Measurements from ENCODE around the gene KIAA0408.

Gene KIAA0408

DNA sequence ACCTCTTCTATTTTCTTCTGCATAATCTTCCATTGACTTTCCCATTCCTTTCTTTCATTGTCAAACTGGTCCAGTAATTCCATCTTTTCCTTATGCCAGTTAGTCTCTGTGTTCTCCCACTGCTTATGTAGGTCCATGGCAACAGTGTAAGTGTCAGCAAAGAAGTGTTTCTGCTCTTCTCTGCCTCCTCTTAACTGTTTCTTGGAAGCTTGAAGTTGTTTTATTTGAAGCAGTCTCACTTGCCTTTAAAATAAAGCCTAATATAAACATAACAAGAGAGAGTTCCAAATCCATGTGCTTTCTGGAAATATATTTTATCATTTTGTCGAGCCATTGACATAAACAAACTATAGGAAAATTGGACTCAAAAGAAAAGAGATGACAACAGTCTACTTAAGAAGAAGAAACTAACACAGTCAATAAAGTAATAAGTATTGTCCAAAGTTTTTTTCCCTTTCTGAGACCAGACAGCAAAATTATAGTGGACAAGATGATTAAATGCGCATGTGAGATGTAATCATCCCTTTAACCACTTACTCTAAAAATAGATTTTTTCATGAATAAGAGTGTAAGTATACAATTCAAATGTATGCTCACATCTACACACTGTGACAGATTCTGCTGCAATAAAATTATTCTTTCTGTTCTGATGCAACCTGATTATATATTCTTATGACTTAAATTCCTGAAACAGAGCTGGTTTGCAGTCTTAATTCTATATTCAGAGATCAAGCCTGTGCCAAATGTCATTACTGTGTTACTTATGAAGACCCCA, 5.2 kb downstream of the KIAA0408 start:
- H3K4me3 Mint-ChIP-seq, result no peak overlapping the region
- H3K27ac Mint-ChIP-seq, result peak overlapping the region in 1 of 3 experiments; percentile 2
- H3K36me3 Mint-ChIP-seq (ENCODE audit: low read depth), result no peaks in the 10 kb centered on the region
- no peaks in the 10 kb centered on the region for H3K9me3 Mint-ChIP-seq
- H3K27me3 Mint-ChIP-seq (ENCODE audit: low read depth), result no peaks in the 10 kb centered on the region
- TF ChIP-seq, protein P1, sequence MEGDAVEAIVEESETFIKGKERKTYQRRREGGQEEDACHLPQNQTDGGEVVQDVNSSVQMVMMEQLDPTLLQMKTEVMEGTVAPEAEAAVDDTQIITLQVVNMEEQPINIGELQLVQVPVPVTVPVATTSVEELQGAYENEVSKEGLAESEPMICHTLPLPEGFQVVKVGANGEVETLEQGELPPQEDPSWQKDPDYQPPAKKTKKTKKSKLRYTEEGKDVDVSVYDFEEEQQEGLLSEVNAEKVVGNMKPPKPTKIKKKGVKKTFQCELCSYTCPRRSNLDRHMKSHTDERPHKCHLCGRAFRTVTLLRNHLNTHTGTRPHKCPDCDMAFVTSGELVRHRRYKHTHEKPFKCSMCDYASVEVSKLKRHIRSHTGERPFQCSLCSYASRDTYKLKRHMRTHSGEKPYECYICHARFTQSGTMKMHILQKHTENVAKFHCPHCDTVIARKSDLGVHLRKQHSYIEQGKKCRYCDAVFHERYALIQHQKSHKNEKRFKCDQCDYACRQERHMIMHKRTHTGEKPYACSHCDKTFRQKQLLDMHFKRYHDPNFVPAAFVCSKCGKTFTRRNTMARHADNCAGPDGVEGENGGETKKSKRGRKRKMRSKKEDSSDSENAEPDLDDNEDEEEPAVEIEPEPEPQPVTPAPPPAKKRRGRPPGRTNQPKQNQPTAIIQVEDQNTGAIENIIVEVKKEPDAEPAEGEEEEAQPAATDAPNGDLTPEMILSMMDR (IDR thresholded peaks at IDR 0.05; ENCODE audit: unreplicated experiment in 3 of 3), result no peak
- peaks cover 50% of the 10 kb centered on the region for H3K4me1 Mint-ChIP-seq

DNA sequence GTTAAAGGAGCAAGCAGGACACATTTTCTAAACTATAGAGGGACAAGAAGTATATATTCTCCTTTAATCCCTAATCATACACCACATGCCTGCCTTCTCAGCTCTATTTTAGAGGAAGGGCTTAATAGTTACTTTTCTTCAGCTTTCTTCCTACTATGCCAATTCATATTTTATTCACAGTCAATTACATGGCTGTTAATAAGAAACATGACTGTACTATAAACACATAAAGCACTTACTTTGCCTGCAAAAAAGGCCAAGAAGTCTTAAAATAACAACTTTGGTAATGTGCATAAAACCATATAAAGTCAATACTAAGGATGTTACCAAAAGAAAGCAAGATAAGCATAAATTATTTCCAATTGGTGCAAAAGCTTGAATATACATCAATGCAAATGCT, 6.4 kb downstream of the KIAA0408 start:
- H3K27ac Mint-ChIP-seq, result peak overlapping the region in 1 of 3 experiments; percentile 60
- no peaks in the 10 kb centered on the region for H3K36me3 Mint-ChIP-seq (ENCODE audit: low read depth)
- H3K4me1 Mint-ChIP-seq, result peaks cover 39% of the 10 kb centered on the region
- no peaks in the 10 kb centered on the region for H3K27me3 Mint-ChIP-seq (ENCODE audit: low read depth)
- H3K9me3 Mint-ChIP-seq, result no peaks in the 10 kb centered on the region
- no peak overlapping the region for H3K4me3 Mint-ChIP-seq
- TF ChIP-seq, protein P1 (IDR thresholded peaks at IDR 0.05; ENCODE audit: unreplicated experiment in 3 of 3), result no peak

DNA sequence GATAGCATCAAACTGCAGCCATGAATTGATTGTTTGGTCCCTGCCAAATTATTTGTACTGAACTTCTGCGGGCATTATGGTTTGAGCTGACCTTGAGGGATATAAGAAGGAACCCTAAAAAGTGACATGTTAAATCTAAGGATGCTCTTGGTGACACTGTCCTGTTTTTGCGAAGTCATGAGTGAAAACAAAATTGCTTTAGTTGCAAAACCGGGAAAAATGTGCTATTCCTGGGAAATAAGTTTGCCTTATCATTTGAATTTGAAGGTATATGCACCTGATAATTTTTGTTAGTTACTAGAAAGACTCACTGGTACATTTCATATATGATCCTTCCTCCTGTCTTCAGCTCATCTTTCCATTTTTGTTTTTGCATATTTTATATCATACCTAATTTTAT, 7.8 kb downstream of the KIAA0408 start:
- TF ChIP-seq, protein P1 (IDR thresholded peaks at IDR 0.05; ENCODE audit: unreplicated experiment in 3 of 3), result no peak
- H3K9me3 Mint-ChIP-seq, result no peaks in the 10 kb centered on the region
- H3K4me3 Mint-ChIP-seq, result no peak overlapping the region
- no peaks in the 10 kb centered on the region for H3K36me3 Mint-ChIP-seq (ENCODE audit: low read depth)
- no peaks in the 10 kb centered on the region for H3K27me3 Mint-ChIP-seq (ENCODE audit: low read depth)
- H3K4me1 Mint-ChIP-seq, result peaks cover 25% of the 10 kb centered on the region
- H3K27ac Mint-ChIP-seq, result no peak overlapping the region

DNA sequence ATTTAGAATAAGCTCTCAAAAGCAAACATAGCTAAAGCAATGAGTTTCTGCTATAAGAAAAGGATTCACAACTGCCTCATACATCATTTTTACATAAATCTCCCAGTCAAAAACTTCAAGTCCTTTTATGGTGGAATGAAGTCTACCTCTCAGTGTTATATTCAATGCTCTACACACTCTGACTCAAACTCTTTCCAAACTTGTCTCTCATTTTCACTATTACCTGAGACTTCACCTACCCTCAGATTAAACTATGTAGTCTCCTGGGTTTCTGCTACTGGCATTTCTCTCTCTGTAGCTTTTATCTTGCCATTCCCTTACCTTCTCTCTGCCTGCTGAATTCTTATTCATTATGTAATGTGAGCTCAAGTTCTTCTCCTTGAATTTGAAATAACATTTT, 11.4 kb downstream of the KIAA0408 start:
- Mint-ChIP-seq H3K27ac (no peak overlapping the region), H3K4me1 (peaks cover 4% of the 10 kb centered on the region), H3K27me3 (ENCODE audit: low read depth) (no peaks in the 10 kb centered on the region), H3K4me3 (no peak overlapping the region), H3K9me3 (no peaks in the 10 kb centered on the region), H3K36me3 (ENCODE audit: low read depth) (no peaks in the 10 kb centered on the region)
- TF ChIP-seq, protein P1 (IDR thresholded peaks at IDR 0.05; ENCODE audit: unreplicated experiment in 3 of 3), result no peak

DNA sequence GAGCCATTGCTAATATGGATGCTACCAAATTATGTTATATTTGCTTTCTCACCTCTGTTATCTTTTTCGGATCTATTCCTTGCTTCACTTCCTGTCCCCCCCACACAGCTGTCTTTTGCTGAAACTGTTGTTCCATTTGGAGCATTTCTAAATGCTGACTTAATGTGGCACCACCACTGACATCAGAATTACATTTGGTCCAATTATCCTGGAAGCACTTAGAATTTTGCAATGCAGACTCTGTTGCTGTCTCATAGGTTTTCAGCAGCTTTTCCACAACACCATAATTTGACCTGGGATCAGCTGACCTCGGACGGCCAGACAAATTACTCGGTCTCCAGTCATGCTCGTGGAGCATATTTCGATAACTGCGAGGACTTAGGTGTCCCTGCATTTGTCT, 12.8 kb downstream of the KIAA0408 start:
- TF ChIP-seq, protein P1 (IDR thresholded peaks at IDR 0.05; ENCODE audit: unreplicated experiment in 3 of 3), result no peak
- no peaks in the 10 kb centered on the region for H3K27me3 Mint-ChIP-seq (ENCODE audit: low read depth)
- no peak overlapping the region for H3K27ac Mint-ChIP-seq
- H3K4me1 Mint-ChIP-seq, result no peaks in the 10 kb centered on the region
- no peaks in the 10 kb centered on the region for H3K36me3 Mint-ChIP-seq (ENCODE audit: low read depth)
- no peaks in the 10 kb centered on the region for H3K9me3 Mint-ChIP-seq
- H3K4me3 Mint-ChIP-seq, result no peak overlapping the region

DNA sequence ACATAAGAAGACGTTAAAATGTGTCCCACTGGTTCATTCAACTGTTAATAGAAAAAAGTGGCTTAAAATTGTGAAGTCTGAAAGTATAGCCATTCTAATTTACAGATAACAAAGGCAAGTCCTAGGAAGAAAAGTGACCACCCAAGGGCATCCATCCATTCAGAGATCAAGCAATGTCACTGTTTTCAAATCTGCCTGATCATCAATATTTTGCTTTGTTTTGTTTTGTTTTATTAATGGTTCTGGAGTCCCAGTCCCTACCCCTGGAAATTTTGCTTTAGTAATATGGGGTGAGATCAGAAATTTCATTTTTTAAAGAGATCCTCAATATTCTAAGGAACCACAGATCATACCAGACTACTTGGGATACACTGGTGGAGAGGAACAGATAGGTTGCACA, 17.3 kb downstream of the KIAA0408 start:
- Mint-ChIP-seq H3K9me3 (no peaks in the 10 kb centered on the region), H3K27me3 (ENCODE audit: low read depth) (no peaks in the 10 kb centered on the region), H3K27ac (no peak overlapping the region), H3K36me3 (ENCODE audit: low read depth) (no peaks in the 10 kb centered on the region), H3K4me1 (no peaks in the 10 kb centered on the region), H3K4me3 (no peak overlapping the region)
- TF ChIP-seq, protein P1 (IDR thresholded peaks at IDR 0.05; ENCODE audit: unreplicated experiment in 3 of 3), result no peak

Measured in nephron (organoid).